ENCODE measurements around the gene TMEM31.
"Not testable (repeated sequence)": the region's sequence is repeated elsewhere in the genome, so short reads cannot be mapped to it uniquely, and the experiment has no call there.

TMEM31 gene

GRCh38 chrX:103756736-103757135 lies 46.0 kb downstream of the TMEM31 start:
- no peak for TF ChIP-seq CTCF (conservative IDR thresholded peaks at IDR 0.05; ENCODE audit: low read length)

GRCh38 chrX:103758555-103758954 lies 47.8 kb downstream of the TMEM31 start:
- DNase-seq (ENCODE audit: low read depth): no peak
- no peak for TF ChIP-seq CTCF (conservative IDR thresholded peaks at IDR 0.05; ENCODE audit: low read length)

More at GRCh38 chrX:103756736-103757135, 46.0 kb downstream of the TMEM31 start:
- DNase-seq (ENCODE audit: low read depth): no peak
- no peak overlapping the region for H3K4me3 ChIP-seq (ENCODE audit: low read length)

GRCh38 chrX:103763541-103763940 lies 52.8 kb downstream of the TMEM31 start:
- not testable (repeated sequence) for DNase-seq (ENCODE audit: low read depth); H3K4me3 ChIP-seq (ENCODE audit: low read length)

More at GRCh38 chrX:103758555-103758954, 47.8 kb downstream of the TMEM31 start:
- no peak overlapping the region for H3K4me3 ChIP-seq (ENCODE audit: low read length)
